ENCODE results near the gene NSMCE1.

- TF ChIP-seq CTCF (IDR thresholded peaks at IDR 0.05; ENCODE audit: low read length) (no peak), EZH2 (IDR thresholded peaks at IDR 0.05; ENCODE audit: borderline replicate concordance, low read length) (no peak)
Measured at GRCh38 chr16:27291106-27291505, 22.5 kb upstream of the NSMCE1 start.

All from OCI-LY1 (cell line).